Adrenal gland (tissue), 5 donors: ENCODE results near the gene ARPC3.

ENCODE experiments used
- CTCF ChIP-seq, 6 experiments: fragments of 450-650 bp in 4 of 6; fragments of 200-600 bp in 2 of 6; sonication (generic) in 1 of 6; IDR thresholded peaks; 1 replicate in 5 of 6; 2 replicates in 1 of 6; pipeline versions ENCODE4 v1.5.1 to v1.8.0; 2016 to 2021; ENCODE audit warnings: antibody characterized with exemption in 6 of 6, mild to moderate bottlenecking in 2 of 6, moderate library complexity in 1 of 6
- POLR2A ChIP-seq, 2 donors: fragments of 450-650 bp; IDR thresholded peaks; one replicate each; pipeline ENCODE4 v1.6.1; 2017; ENCODE audit warnings: antibody characterized with exemption in 2 of 2, mild to moderate bottlenecking in 2 of 2, moderate library complexity in 1 of 2
- donor health status: DM: no; HTN: no; CAD: no.

GRCh38 chr12:110498984-110499706 is 49.0 kb upstream of the ARPC3 start:
- TF ChIP-seq CTCF (IDR thresholded peaks at IDR 0.05): no peak
- no peak for TF ChIP-seq POLR2A (IDR thresholded peaks at IDR 0.05)
